ENCODE data around the gene SLC19A2. TPM values are rescaled to one million over a fixed set of nuclear protein-coding genes. Genes with fewer than 3 reads are reported as not detected.

The SLC19A2 gene
- total RNA-seq, 1 experiment from 2014 or later = 12.8 TPM

DNA sequence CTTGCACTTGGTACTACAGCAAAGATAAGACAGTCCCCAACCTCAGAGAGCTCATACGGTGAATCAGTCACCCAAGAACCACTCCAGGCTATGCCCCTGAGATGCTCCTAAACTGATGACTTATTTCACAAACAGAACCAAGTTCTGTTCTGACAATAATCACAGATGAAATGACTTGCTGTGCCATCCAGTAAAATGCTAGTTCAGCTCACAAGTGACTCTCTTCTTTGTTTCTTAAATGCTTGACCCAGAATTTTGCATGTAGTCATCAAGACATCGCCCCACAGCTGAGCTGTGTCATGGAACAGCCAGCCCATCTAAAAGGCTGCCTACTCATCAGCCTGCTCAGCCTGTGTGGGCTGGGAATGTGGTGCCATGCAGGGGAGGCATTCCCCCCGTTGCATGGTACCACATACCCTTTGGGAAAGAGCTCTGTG is 6.1 kb upstream of the SLC19A2 start:
- Mint-ChIP-seq H3K36me3 (ENCODE audit: insufficient read depth in 1 of 3, low read depth in 3 of 3) (no peaks in the 10 kb centered on the region; a peak in 1 of 7 replicates), H3K27ac (no peak overlapping the region), H3K27me3 (ENCODE audit: low read depth) (no peaks in the 10 kb centered on the region), H3K9me3 (no peaks in the 10 kb centered on the region), H3K4me3 (no peak overlapping the region), H3K4me1 (peaks cover 14% of the 10 kb centered on the region in 2 experiments)
- Histone ChIP-seq H3K4me1 (ENCODE audit: insufficient read depth, low read length) (no peaks in the 10 kb centered on the region), H3K18ac (ENCODE audit: insufficient read length, low read depth, low read length) (no peak overlapping the region), H4K5ac (ENCODE audit: insufficient read length, low read depth, low read length) (no peak overlapping the region), H3K23me2 (ENCODE audit: insufficient read length, low read depth, low read length, poor library complexity, severe bottlenecking) (no peaks in the 10 kb centered on the region), H3K27ac (ENCODE audit: insufficient read length, low read depth, low read length) (no peak overlapping the region), H2AFZ (ENCODE audit: low read length) (no peak overlapping the region), H3T11ph (ENCODE audit: low read length) (no peak overlapping the region), H3K27me3 (ENCODE audit: insufficient read depth, low read length) (no peaks in the 10 kb centered on the region), H4K8ac (replicated peaks; ENCODE audit: insufficient read length, low read depth, low read length) (no peak overlapping the region), H3K79me1 (ENCODE audit: insufficient read depth, low read depth, low read length, poor library complexity, severe bottlenecking) (no peaks in the 10 kb centered on the region), H2BK5ac (ENCODE audit: insufficient read length, low read length) (no peak overlapping the region), H2BK12ac (ENCODE audit: insufficient read length, low read depth, low read length) (no peak overlapping the region), H4K91ac (ENCODE audit: insufficient read length, low read depth, low read length) (no peak overlapping the region), H3K4me2 (ENCODE audit: insufficient read depth, insufficient read length, low read length) (no peak overlapping the region), H3K23ac (ENCODE audit: insufficient read length, low read depth, low read length) (no peak overlapping the region), H3K4ac (ENCODE audit: low read depth, low read length) (no peak overlapping the region), H2BK120ac (ENCODE audit: low read depth, low read length, poor library complexity, severe bottlenecking) (no peak overlapping the region), H2AK5ac (ENCODE audit: insufficient read length, low read length) (no peak overlapping the region), H3K9me3 (ENCODE audit: control insufficient read depth, low read depth, low read length) (no peaks in the 10 kb centered on the region), H3K79me2 (ENCODE audit: insufficient read depth, low read length) (no peaks in the 10 kb centered on the region), H3K9ac (ENCODE audit: extremely low read depth, insufficient read length, low read length) (no peak overlapping the region), H3K56ac (ENCODE audit: insufficient read length, low read depth, low read length) (no peak overlapping the region), H4K20me1 (ENCODE audit: control insufficient read depth, insufficient read depth, insufficient read length) (no peaks in the 10 kb centered on the region), H3K14ac (ENCODE audit: insufficient read depth, low read length) (no peak overlapping the region), H2BK20ac (ENCODE audit: low read depth, low read length, poor library complexity, severe bottlenecking) (no peak overlapping the region), H2BK15ac (ENCODE audit: low read depth, low read length) (no peak overlapping the region)
- WGBS (ENCODE audit: extremely low coverage, insufficient read length, low lambda C conversion rate) = no CpG with 5 or more reads among the region's 3 CpGs
- TF ChIP-seq, protein P1, sequence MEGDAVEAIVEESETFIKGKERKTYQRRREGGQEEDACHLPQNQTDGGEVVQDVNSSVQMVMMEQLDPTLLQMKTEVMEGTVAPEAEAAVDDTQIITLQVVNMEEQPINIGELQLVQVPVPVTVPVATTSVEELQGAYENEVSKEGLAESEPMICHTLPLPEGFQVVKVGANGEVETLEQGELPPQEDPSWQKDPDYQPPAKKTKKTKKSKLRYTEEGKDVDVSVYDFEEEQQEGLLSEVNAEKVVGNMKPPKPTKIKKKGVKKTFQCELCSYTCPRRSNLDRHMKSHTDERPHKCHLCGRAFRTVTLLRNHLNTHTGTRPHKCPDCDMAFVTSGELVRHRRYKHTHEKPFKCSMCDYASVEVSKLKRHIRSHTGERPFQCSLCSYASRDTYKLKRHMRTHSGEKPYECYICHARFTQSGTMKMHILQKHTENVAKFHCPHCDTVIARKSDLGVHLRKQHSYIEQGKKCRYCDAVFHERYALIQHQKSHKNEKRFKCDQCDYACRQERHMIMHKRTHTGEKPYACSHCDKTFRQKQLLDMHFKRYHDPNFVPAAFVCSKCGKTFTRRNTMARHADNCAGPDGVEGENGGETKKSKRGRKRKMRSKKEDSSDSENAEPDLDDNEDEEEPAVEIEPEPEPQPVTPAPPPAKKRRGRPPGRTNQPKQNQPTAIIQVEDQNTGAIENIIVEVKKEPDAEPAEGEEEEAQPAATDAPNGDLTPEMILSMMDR (conservative IDR thresholded peaks at IDR 0.05) = no peak
- DNase-seq = no peak

All from H9 (cell line).